ENCODE results near the gene OSTC. TPM values are rescaled to one million over a fixed set of nuclear protein-coding genes. Genes with fewer than 3 reads are reported as not detected.

Gene OSTC
- polyA plus RNA-seq, 1 of the 3 experiments (the other 2 are of a cell fraction), result 107 TPM

DNA sequence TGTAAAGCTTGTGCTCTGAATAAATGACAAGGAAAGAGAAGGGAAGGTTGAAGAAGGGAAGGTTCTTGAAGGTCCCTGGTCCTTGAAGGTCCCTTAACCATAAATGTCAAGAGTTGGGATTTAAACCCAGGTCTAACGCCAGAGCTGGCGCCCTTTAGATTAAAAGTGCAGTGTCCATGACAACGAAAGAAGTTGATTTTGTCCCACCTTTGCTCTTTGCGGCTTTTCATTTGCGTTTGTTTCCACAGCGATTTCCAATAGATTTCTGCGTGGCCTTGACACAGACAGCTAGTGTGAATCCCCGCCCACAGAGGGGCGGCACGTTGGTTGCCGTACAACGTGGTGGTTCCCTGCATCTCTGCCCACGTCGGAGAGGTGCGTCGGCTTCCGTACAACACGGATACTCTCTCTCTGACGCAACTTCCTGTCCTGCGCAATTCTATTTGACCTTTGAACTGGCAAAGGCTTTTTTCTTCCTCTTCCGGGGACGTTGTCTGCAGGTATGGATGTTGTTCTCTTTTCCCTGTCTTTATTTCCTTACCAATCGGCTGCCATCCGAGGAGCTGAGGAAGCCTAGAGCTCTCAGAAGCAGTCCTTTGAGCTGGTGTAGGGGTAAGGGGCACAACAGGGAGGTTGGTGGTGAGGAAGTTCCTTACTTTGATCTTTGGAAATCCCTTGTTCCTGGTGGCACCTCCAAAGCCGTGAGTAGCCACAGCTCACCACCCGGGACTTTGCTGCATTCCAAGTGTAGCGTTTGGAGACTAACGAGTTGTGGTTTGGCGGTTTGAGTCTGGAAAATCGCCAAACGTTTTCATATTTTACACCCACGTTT, 30.1 kb upstream of the OSTC start, which contains the start of gene RPL34 (continued):
- TF ChIP-seq, protein P1, sequence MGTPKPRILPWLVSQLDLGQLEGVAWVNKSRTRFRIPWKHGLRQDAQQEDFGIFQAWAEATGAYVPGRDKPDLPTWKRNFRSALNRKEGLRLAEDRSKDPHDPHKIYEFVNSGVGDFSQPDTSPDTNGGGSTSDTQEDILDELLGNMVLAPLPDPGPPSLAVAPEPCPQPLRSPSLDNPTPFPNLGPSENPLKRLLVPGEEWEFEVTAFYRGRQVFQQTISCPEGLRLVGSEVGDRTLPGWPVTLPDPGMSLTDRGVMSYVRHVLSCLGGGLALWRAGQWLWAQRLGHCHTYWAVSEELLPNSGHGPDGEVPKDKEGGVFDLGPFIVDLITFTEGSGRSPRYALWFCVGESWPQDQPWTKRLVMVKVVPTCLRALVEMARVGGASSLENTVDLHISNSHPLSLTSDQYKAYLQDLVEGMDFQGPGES (IDR thresholded peaks at IDR 0.05; ENCODE audit: low read depth, low read length), result no peak

DNA sequence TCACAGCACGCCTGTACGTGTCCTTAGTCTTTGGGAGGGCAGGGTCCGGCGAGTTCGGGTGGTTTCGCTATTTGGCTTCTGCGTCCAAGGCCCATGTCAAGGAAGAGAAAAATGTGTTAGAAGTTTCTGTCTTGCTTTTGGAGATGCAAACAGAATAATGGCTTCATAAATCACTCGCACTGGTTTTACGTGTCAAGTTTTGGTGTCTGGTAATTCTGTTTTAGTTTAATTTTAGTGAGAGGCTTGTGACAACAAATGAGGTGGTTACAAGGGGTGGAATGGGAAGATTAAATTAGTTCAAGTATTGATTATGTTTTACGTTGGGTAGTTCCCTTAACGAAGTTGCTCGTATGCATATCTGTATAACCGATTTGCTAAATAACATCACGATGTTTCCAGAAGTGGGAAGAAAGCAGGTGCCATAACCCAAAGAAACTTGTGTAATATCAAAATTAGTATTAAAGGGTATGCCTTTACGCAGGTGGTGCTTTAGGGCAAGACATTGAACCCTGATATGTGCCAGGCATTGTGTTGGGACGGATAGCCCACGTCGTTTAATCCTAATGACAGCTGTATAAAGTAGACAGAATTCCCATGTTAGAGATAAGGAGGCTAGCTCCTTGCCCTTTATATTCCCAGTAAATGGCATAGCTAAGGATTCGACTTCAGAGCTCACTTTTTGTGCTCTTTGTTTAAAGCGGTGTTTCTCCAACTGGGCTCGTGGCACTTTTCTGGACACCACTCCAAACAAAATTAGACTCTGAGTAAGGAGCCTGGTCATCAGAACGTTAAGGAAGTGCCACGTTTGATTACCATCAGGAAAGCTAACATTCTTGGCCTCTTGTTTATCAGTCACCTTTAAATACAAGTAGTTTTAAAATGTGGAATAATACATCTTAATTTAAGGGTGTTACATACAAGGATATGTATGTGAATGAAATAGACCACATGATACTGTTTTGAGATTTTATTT, 29.2 kb upstream of the OSTC start:
- Histone ChIP-seq H3K27me3 (ENCODE audit: insufficient read depth) (no peaks in the 10 kb centered on the region), H3K79me2 (ENCODE audit: insufficient read depth) (peaks cover 54% of the 10 kb centered on the region), H3K9me3 (no peaks in the 10 kb centered on the region), H3K4me2 (peak overlapping the region; percentile 87), H2AFZ (ENCODE audit: low read depth) (peak overlapping the region; percentile 55; the same call in 1 of the 2 replicates), H3K9ac (peak overlapping the region; percentile 93), H4K20me1 (ENCODE audit: insufficient read depth) (peaks cover 48% of the 10 kb centered on the region), H3K36me3 (replicated peaks in 1 of 2; ENCODE audit: control insufficient read depth in 1 of 2, insufficient read depth in 2 of 2, low read length in 1 of 2) (peaks cover 44 to 51% of the 10 kb centered on the region in 2 experiments), H3K4me3 (ENCODE audit: low read depth in 2 of 2, low read length in 1 of 2) (peak overlapping the region; percentile 97 to 99), H3K9me2 (no peaks in the 10 kb centered on the region), H3K27ac (ENCODE audit: low read depth in 2 of 2, low read length in 1 of 2) (peak overlapping the region; percentile 70 to 95), H3F3A (replicated peaks; ENCODE audit: insufficient read depth) (peaks cover 10% of the 10 kb centered on the region), H3K4me1 (ENCODE audit: control insufficient read depth in 1 of 2, insufficient read depth in 2 of 2, low read depth in 1 of 2, low read length in 1 of 2) (peaks cover 14 to 23% of the 10 kb centered on the region in 2 experiments; a peak in 3 of 4 replicates)
- ChIA-PET CTCF (interaction anchor here (1.8 kb wide), 1 partner anchor 49 kb away, joined by 9 read pairs; no protein-coding TSS in a partner anchor), POLR2A (interaction anchor here (0.9 to 2.8 kb wide), 6 partner anchors 9 to 901 kb away, joined by 3 to 18 read pairs (median 4); partner anchors contain the start of genes CYP2U1, OSTC and PAPSS1)
- no peak for TF ChIP-seq NFIC (IDR thresholded peaks at IDR 0.05; ENCODE audit: borderline replicate concordance)
- TF ChIP-seq, protein P2, sequence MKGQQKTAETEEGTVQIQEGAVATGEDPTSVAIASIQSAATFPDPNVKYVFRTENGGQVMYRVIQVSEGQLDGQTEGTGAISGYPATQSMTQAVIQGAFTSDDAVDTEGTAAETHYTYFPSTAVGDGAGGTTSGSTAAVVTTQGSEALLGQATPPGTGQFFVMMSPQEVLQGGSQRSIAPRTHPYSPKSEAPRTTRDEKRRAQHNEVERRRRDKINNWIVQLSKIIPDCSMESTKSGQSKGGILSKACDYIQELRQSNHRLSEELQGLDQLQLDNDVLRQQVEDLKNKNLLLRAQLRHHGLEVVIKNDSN (IDR thresholded peaks at IDR 0.05; ENCODE audit: borderline replicate concordance, low read depth), result no peak
- TF ChIP-seq MXI1 (IDR thresholded peaks at IDR 0.05; ENCODE audit: low read depth, low read length), result peak; percentile 3; the same call in 1 of the 2 replicates
- DNase-seq, result no peak
- under 1% methylated on average over 23 of the region's 23 CpGs for WGBS (ENCODE audit: low lambda C conversion rate)

DNA sequence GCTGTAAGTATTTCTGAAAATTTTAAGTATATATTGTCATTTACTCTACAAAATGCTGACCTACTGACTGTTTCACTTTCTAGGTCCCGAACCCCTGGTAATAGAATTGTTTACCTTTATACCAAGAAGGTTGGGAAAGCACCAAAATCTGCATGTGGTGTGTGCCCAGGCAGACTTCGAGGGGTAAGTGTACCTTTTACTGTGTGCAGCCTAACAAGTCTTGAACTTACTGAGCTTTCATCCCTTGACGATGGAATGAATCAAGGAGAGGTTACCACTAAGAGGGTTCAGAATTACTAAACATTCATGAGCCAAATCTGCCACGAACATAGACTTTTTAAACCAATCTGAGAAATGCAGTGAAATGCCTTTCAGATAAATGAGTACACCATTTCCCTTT, 28.4 kb upstream of the OSTC start:
- peaks cover 54% of the 10 kb centered on the region for H3K79me2 ChIP-seq (ENCODE audit: insufficient read depth)
- 45% methylated on average over 4 of the region's 4 CpGs for WGBS (ENCODE audit: low lambda C conversion rate)

More for the DNA sequence above, 28.4 kb upstream of the OSTC start:
- H3K27me3 ChIP-seq (ENCODE audit: insufficient read depth), result no peaks in the 10 kb centered on the region
- peak overlapping the region; percentile 97 to 99; a peak in 3 of 4 replicates for H3K4me3 ChIP-seq (ENCODE audit: low read depth in 2 of 2, low read length in 1 of 2)
- peaks cover 47 to 51% of the 10 kb centered on the region in 2 experiments for H3K36me3 ChIP-seq (replicated peaks in 1 of 2; ENCODE audit: control insufficient read depth in 1 of 2, insufficient read depth in 2 of 2, low read length in 1 of 2)
- peak overlapping the region; percentile 87 for H3K4me2 ChIP-seq
- POLR2A ChIA-PET, result interaction anchor here (2.8 kb wide), 1 partner anchor 29 kb away, joined by 18 read pairs; the partner anchor contains the start of gene OSTC
- CTCF ChIA-PET, result no interaction called here
- H3K9me3 ChIP-seq, result no peaks in the 10 kb centered on the region
- H3F3A ChIP-seq (replicated peaks; ENCODE audit: insufficient read depth), result peaks cover 10% of the 10 kb centered on the region
- TF ChIP-seq RFX5 (IDR thresholded peaks at IDR 0.05; ENCODE audit: low read length), result no peak
- TF ChIP-seq TAF1 (IDR thresholded peaks at IDR 0.05; ENCODE audit: borderline replicate concordance, low read depth, low read length), result no peak
- no peak for TF ChIP-seq EP300 (IDR thresholded peaks at IDR 0.05; ENCODE audit: borderline replicate concordance in 1 of 2, low read depth in 1 of 2, low read length in 1 of 2)
- H3K27ac ChIP-seq (ENCODE audit: low read depth in 2 of 2, low read length in 1 of 2), result 0 out of 4 replicates have a peak overlapping the region, but pooled peaks of 1 of the 2 experiments have one; percentile 70
- H2AFZ ChIP-seq (ENCODE audit: low read depth), result no peak overlapping the region
- peak overlapping the region; percentile 93 for H3K9ac ChIP-seq
- DNase-seq, result no peak
- H3K4me1 ChIP-seq (ENCODE audit: control insufficient read depth in 1 of 2, insufficient read depth in 2 of 2, low read depth in 1 of 2, low read length in 1 of 2), result peaks cover 14 to 23% of the 10 kb centered on the region in 2 experiments; a peak in 3 of 4 replicates
- peaks cover 48% of the 10 kb centered on the region for H4K20me1 ChIP-seq (ENCODE audit: insufficient read depth)
- H3K9me2 ChIP-seq, result no peaks in the 10 kb centered on the region

Data from SK-N-SH (cell line).